K562 treated with DMSO at 1 percent for 12 hours (cell line): ENCODE measurements around the gene POLR1B. TPM values are rescaled to one million over a fixed set of nuclear protein-coding genes. Genes with fewer than 3 reads are reported as not detected.

Experiments
- total RNA-seq: library from RNA; unstranded; fragments of 300-600 nt; gene quantifications from 2 replicates; pipeline ENCODE4 v1.2.3, GENCODE V29; 2022; ENCODE audit not compliant: insufficient read depth

POLR1B gene, protein sequence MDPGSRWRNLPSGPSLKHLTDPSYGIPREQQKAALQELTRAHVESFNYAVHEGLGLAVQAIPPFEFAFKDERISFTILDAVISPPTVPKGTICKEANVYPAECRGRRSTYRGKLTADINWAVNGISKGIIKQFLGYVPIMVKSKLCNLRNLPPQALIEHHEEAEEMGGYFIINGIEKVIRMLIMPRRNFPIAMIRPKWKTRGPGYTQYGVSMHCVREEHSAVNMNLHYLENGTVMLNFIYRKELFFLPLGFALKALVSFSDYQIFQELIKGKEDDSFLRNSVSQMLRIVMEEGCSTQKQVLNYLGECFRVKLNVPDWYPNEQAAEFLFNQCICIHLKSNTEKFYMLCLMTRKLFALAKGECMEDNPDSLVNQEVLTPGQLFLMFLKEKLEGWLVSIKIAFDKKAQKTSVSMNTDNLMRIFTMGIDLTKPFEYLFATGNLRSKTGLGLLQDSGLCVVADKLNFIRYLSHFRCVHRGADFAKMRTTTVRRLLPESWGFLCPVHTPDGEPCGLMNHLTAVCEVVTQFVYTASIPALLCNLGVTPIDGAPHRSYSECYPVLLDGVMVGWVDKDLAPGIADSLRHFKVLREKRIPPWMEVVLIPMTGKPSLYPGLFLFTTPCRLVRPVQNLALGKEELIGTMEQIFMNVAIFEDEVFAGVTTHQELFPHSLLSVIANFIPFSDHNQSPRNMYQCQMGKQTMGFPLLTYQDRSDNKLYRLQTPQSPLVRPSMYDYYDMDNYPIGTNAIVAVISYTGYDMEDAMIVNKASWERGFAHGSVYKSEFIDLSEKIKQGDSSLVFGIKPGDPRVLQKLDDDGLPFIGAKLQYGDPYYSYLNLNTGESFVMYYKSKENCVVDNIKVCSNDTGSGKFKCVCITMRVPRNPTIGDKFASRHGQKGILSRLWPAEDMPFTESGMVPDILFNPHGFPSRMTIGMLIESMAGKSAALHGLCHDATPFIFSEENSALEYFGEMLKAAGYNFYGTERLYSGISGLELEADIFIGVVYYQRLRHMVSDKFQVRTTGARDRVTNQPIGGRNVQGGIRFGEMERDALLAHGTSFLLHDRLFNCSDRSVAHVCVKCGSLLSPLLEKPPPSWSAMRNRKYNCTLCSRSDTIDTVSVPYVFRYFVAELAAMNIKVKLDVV
- total RNA-seq, result 4.2 and 10.5 TPM in 2 replicates

DNA sequence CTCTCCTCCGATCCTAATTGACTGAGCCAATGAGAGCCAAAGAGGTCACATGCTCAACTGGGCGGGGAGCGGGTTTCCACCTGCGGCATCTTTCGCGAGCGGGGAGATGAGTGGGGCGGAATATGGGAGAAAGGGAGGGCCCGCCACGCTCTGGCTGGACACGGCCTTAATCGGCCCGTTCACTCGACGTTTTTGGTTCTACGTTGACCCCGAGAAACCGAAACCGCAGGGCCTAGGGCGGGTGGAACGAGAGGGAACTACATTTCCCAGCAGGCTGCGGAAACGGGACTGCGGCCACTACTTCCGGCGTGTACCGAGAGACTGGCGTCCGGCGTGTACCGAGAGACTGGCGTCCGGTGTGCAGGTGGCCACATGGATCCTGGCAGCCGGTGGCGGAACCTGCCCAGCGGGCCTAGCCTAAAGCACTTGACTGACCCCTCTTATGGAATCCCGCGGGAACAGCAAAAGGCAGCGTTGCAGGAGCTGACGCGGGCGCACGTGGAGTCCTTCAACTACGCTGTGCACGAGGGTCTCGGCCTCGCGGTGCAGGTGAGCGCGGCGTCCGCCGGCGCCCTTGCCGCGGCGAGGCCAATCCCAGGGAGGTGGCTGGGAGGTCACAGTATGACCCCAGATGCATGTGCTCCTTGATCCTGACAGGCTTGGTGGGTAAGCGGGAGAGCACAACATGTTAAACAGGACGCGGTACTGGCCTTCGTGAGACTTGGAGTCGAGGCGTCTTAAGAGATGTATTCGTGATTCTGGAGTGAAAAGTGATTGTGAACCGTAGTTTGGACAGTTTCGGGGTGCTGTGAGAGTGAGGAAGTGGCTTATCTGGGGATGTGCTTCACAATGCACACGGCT lies at the start of gene POLR1B:
TSS of gene POLR1B (plus strand) at position 343 of the 861 bp plus-strand sequence. CDS start at position 373, 30 bp downstream.

DNA sequence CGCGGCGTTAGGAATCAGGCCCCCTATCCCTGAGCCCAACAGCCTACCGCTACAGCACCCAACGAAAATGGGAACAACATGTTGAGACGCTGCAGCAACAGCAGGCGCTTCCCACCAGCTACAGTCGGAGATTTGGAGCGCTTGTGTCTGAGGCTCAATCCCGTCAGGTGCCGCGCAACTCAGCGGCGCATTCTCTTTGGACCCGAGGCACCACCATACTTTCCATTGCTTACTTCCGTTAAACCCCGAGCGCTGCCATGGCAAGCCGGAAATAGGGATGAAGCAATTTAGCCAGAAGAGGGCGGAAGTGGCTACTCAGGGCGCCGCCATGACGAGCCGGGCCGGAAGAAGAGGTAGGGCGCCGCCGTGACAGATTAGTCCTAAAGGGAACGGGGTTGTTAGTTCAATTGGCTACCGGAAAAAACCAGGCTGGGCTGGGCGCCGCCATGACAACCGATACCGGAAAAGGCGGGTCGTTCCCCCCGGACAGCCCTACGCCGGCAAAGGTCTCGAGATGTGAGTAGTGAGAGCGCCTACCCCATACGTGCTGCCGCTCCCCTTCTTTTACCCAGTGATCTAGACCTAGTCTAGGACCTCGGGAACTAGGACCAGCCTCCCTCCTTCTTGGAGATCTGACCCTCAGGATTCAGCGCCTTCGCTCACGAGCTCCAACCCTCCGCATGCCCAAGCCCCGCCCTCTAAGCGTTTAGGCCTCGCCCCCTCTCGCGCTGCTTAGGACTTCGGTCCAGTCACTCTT lies 42.0 kb downstream of the POLR1B start, which contains the start of gene CHCHD5:
TSS of gene CHCHD5 (plus strand) at position 476 of the 757 bp plus-strand sequence. CDS start at position 515, 39 bp downstream.

Other genes with a start within 250 kb of the POLR1B start
- gene RGPD8, start 108.8 kb upstream of the POLR1B start, total RNA-seq, result 0.21 TPM in 1 of 2 replicates, not detected in the other
- 9.1 and 33.2 TPM in 2 replicates for gene TTL, start 60.3 kb upstream of the POLR1B start, total RNA-seq
- 47.4 and 90.1 TPM in 2 replicates for gene CHCHD5, start 42.1 kb downstream of the POLR1B start, total RNA-seq
- gene SLC20A1, start 103.5 kb downstream of the POLR1B start, total RNA-seq, result 38.0 and 94.2 TPM in 2 replicates
- not detected in 2 replicates for gene NT5DC4, start 178.6 kb downstream of the POLR1B start, total RNA-seq
- 6.3 and 25.9 TPM in 2 replicates for gene CKAP2L, start 222.1 kb downstream of the POLR1B start, total RNA-seq
- gene IL1A, start 242.0 kb downstream of the POLR1B start, total RNA-seq, result 1.0 and 2.8 TPM in 2 replicates